ENCODE data around the gene PNKD. TPM values are rescaled to one million over a fixed set of nuclear protein-coding genes. Genes with fewer than 3 reads are reported as not detected.

Gene PNKD
- total and polyA plus RNA-seq, 10 of the 15 experiments (the other 5 are each of a cell fraction or from before 2014, with no cell fraction given) = 27.2 to 106 (median 61.3) TPM

DNA sequence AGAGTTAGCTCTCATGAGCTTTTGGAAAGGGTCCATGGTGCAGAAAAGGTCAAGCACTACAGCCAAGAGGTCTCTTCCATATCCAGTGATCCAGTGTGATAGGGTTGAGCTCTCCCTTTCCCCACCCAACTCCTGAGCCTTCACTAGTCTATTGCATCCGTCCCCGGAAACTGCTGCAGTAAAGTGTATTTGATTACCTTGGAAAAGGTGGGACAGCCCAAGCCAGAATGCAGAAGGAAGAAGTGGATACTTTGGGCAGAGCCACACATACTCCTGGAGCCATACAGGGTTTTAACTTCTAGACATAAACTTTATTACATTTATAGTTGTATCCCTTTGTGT is 3.6 kb downstream of the PNKD start (continued):
- TF ChIP-seq IRF4 (IDR thresholded peaks at IDR 0.05; ENCODE audit: low read depth, low read length) (no peak), CHD2 (IDR thresholded peaks at IDR 0.05; ENCODE audit: borderline replicate concordance, low read depth, low read length) (no peak), BACH1 (IDR thresholded peaks at IDR 0.05; ENCODE audit: borderline replicate concordance) (no peak)

DNA sequence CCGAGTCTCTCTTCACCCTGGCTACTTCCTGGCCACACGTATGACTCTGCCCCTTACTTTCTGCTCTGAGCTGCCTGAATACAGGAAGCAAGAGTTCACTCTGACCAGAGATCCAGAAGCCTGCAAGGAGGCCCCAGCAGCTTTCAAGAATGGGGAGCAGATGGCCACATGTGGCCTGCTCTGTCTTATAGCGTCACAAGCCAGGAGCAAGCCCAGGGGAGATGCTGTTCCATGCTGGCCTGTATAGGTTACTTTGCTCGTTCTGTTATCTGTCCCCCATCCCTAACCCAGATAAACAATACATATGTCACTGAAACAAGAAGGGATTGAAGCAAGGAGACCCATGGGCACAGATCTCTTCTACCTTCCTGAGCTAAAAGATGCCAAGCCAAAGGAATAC is 4.3 kb downstream of the PNKD start:
- Histone ChIP-seq H3K4me3 (no peak overlapping the region), H2AFZ (ENCODE audit: control insufficient read depth, low read depth, low read length) (no peak overlapping the region), H3K27me3 (replicated peaks in 1 of 2; ENCODE audit: control insufficient read depth in 2 of 2, insufficient read depth in 2 of 2, low read length in 1 of 2) (no peaks in the 10 kb centered on the region), H3K9me3 (replicated peaks; ENCODE audit: control insufficient read depth, insufficient read depth, low read length) (no peaks in the 10 kb centered on the region), H3K4me2 (ENCODE audit: control insufficient read depth, insufficient read depth) (no peak overlapping the region), H3K36me3 (ENCODE audit: control insufficient read depth in 2 of 2, insufficient read depth in 2 of 2, low read length in 1 of 2) (peaks cover 26 to 28% of the 10 kb centered on the region in 2 experiments), H4K20me1 (ENCODE audit: control insufficient read depth, insufficient read depth) (no peaks in the 10 kb centered on the region), H3K4me1 (ENCODE audit: control insufficient read depth, insufficient read depth, low read length) (peaks cover 15% of the 10 kb centered on the region), H3K27ac (ENCODE audit: control insufficient read depth, insufficient read depth) (no peak overlapping the region), H3K79me2 (ENCODE audit: control insufficient read depth, insufficient read depth, low read length) (peaks cover 12% of the 10 kb centered on the region), H3K9ac (ENCODE audit: control insufficient read depth, insufficient read depth, low read length) (no peak overlapping the region)
- SMC1A ChIA-PET (ENCODE audit: uncharacterized antibody, unreplicated experiment) = interaction anchor here (1.1 to 7.6 kb wide), 4 partner anchors 14 to 81 kb away, joined by 4 to 194 read pairs (median 25); partner anchors contain the start of gene TMBIM1
- no peak for DNase-seq (ENCODE audit: low read depth, low spot score)
- POLR2A ChIA-PET = interaction anchor here (0.6 to 6.8 kb wide), 4 partner anchors 12 to 321 kb away, joined by 3 to 84 read pairs (median 7); no protein-coding TSS in a partner anchor
- no TSS peak for BruUV-seq (replicated peaks)
- TF ChIP-seq HDGF (IDR thresholded peaks at IDR 0.05) = no peak
- no peak for TF ChIP-seq RCOR1 (conservative IDR thresholded peaks at IDR 0.05; ENCODE audit: low read depth, low read length)
- TF ChIP-seq IKZF2 (IDR thresholded peaks at IDR 0.05) = no peak
- no peak for TF ChIP-seq FOXK2 (IDR thresholded peaks at IDR 0.05)
- TF ChIP-seq DPF2 (IDR thresholded peaks at IDR 0.05) = no peak
- TF ChIP-seq TCF7 (IDR thresholded peaks at IDR 0.05; ENCODE audit: borderline replicate concordance) = no peak
- no peak for TF ChIP-seq BACH1 (IDR thresholded peaks at IDR 0.05; ENCODE audit: borderline replicate concordance)
- TF ChIP-seq RAD21 (IDR thresholded peaks at IDR 0.05; ENCODE audit: insufficient read depth, low read depth, low read length) = no peak
- TF ChIP-seq, protein P1, sequence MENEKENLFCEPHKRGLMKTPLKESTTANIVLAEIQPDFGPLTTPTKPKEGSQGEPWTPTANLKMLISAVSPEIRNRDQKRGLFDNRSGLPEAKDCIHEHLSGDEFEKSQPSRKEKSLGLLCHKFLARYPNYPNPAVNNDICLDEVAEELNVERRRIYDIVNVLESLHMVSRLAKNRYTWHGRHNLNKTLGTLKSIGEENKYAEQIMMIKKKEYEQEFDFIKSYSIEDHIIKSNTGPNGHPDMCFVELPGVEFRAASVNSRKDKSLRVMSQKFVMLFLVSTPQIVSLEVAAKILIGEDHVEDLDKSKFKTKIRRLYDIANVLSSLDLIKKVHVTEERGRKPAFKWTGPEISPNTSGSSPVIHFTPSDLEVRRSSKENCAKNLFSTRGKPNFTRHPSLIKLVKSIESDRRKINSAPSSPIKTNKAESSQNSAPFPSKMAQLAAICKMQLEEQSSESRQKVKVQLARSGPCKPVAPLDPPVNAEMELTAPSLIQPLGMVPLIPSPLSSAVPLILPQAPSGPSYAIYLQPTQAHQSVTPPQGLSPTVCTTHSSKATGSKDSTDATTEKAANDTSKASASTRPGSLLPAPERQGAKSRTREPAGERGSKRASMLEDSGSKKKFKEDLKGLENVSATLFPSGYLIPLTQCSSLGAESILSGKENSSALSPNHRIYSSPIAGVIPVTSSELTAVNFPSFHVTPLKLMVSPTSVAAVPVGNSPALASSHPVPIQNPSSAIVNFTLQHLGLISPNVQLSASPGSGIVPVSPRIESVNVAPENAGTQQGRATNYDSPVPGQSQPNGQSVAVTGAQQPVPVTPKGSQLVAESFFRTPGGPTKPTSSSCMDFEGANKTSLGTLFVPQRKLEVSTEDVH (IDR thresholded peaks at IDR 0.05; ENCODE audit: low read depth, partially characterized antibody) = no peak
- no peak for TF ChIP-seq POLR2A (IDR thresholded peaks at IDR 0.05; ENCODE audit: low read depth, low read length)
- TF ChIP-seq BRCA1 (IDR thresholded peaks at IDR 0.05; ENCODE audit: low read depth, low read length) = no peak
- no peak for TF ChIP-seq YY1 (IDR thresholded peaks at IDR 0.05; ENCODE audit: low read depth, low read length)
- TF ChIP-seq EED (IDR thresholded peaks at IDR 0.05; ENCODE audit: low read depth) = no peak
- no peak for TF ChIP-seq KAT2A (conservative IDR thresholded peaks at IDR 0.05; ENCODE audit: control insufficient read depth, low read depth, low read length)
- no peak for TF ChIP-seq SREBF1 (IDR thresholded peaks at IDR 0.05; ENCODE audit: low read length)
- intact Hi-C loops (cut with micrococcal nuclease; ENCODE audit: unreplicated experiment) (loop anchor here (5.0 kb wide), 2 partner anchors 87 to 293 kb away; partner anchors contain the start of genes CNOT9 and USP37), in situ Hi-C loops (cut with MboI) (no loop called here)
- CTCF ChIA-PET = interaction anchor here (1.1 to 7.0 kb wide), 8 partner anchors 10 to 374 kb away, joined by 3 to 154 read pairs (median 6); partner anchors contain the start of genes CATIP and TMBIM1
- no peak for FAIRE-seq
- RAD21 ChIA-PET (ENCODE audit: unreplicated experiment) = interaction anchor here (0.6 to 7.3 kb wide), 5 partner anchors 10 to 82 kb away, joined by 3 to 141 read pairs (median 6); partner anchors contain the start of genes CATIP and TMBIM1
- WGBS (ENCODE audit: insufficient coverage, insufficient replicate concordance, low lambda C conversion rate, missing lambda C conversion rate) = 74% methylated on average over 4 of the region's 4 CpGs
- no peak for ATAC-seq
